Measurements from ENCODE around the gene UTP25. TPM values are rescaled to one million over a fixed set of nuclear protein-coding genes. Genes with fewer than 3 reads are reported as not detected.
A peak's percentile ranks its signal among the peaks of the same experiment; 100 is the strongest.

UTP25 gene
- total RNA-seq, 1 experiment from 2014 or later = 14.3 TPM

DNA sequence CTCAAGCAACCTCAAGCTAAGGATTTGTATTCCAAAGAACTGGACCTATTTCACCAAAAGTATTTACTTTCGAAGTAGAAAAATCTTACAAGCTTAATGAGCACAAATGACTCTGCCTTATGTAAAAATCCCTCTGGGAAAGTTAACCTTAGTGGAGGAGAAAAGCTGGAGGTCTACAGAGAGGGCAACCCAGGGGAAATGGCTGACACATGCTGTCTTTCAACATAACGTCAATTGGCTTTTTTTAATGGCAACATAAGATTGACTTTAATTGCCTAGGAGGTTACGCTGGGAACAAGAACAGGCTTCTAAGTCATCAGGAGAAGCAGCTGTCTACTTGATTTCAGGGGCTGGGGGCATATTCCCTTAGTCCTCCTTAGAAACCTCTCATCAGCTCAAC lies 52.3 kb downstream of the UTP25 start:
- no peaks in the 10 kb centered on the region for H3K9me3 ChIP-seq (ENCODE audit: low read length)
- peak overlapping the region; percentile 58 for H3K27ac ChIP-seq (ENCODE audit: low read length)
- no peak for DNase-seq
- peaks cover 44% of the 10 kb centered on the region for H3K4me1 ChIP-seq (ENCODE audit: insufficient read depth, low read length)
- no peaks in the 10 kb centered on the region for H3K36me3 ChIP-seq (ENCODE audit: low read depth, low read length)
- H3K9ac ChIP-seq (ENCODE audit: low read length) = peak overlapping the region; percentile 10; the same call in 1 of the 2 replicates
- no peaks in the 10 kb centered on the region for H3K9me2 ChIP-seq (replicated peaks; ENCODE audit: low read length)
- no peaks in the 10 kb centered on the region for H3F3A ChIP-seq (ENCODE audit: low read length, unreplicated experiment)
- peak overlapping the region; percentile 61 for H3K4me2 ChIP-seq (ENCODE audit: low read length)
- ATAC-seq = no peak
- H3K79me2 ChIP-seq (ENCODE audit: low read length) = no peaks in the 10 kb centered on the region
- H3K4me3 ChIP-seq (ENCODE audit: low read length) = peak overlapping the region; percentile 36; the same call in 1 of the 2 replicates
- intact Hi-C loops (cut with micrococcal nuclease) = no loop called here
- POLR2A ChIA-PET (ENCODE audit: unreplicated experiment) = no interaction called here
- TF ChIP-seq EZH2phosphoT487 (IDR thresholded peaks at IDR 0.05; ENCODE audit: borderline replicate concordance, low read length) (no peak), EZH2 (IDR thresholded peaks at IDR 0.05; ENCODE audit: low read length, unreplicated experiment) (no peak)
- H3K27me3 ChIP-seq (ENCODE audit: low read length) = no peaks in the 10 kb centered on the region
- no TSS peak for BruUV-seq (replicated peaks)
- CTCF ChIA-PET = interaction anchor here (0.6 to 1.7 kb wide), 6 partner anchors 16 to 1241 kb away, joined by 3 to 8 read pairs (median 3); no protein-coding TSS in a partner anchor
- peak overlapping the region; percentile 1; the same call in 1 of the 2 replicates for H2AFZ ChIP-seq (ENCODE audit: low read length)
- H4K20me1 ChIP-seq (ENCODE audit: low read length) = no peaks in the 10 kb centered on the region

DNA sequence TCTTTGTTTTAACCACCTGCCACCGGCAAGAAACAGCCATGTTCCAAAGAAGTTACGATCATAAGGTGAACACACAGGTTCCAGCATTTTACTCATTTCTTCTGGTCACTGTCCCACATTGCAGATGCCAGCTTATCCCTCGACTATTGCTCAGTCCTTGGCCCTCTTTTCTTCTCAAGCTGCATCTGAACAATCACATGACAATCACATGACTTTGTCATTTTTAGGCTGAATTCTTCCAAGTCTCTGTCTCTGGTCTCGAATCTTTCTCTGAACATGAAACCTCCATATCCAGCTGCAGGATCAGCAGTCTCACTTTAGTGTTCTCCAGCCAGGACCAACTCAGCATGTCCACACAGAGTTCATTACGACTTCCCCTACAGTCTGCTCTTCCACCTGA lies 53.8 kb downstream of the UTP25 start:
- intact Hi-C loops (cut with micrococcal nuclease) = no loop called here
- POLR2A ChIA-PET (ENCODE audit: unreplicated experiment) = no interaction called here

DNA sequence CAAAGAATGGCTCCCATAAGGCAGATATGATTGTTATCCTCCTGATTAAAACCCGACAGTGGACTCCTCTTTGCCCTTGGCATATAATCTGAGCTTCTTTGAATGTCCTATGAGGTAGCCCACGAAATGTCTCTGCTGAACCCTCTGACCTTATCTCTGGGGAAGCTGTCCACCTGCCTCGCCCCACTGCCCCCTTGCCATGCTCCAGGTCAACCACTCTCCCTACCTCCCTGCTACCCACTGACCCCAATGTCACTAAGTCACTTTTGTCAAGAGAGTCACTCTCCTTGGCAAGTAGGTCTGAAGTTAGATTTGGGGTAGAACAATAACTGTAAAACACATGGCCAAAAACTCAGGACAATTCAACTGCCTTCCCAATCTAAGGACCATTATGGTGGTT lies 54.5 kb downstream of the UTP25 start:
- no peaks in the 10 kb centered on the region for H3K9me3 ChIP-seq (ENCODE audit: low read length)
- no peaks in the 10 kb centered on the region for H3K27me3 ChIP-seq (ENCODE audit: low read length)
- no peaks in the 10 kb centered on the region for H4K20me1 ChIP-seq (ENCODE audit: low read length)
- peaks cover 49% of the 10 kb centered on the region for H3K4me1 ChIP-seq (ENCODE audit: insufficient read depth, low read length)
- ATAC-seq (no peak), DNase-seq (peak; percentile 0)
- TF ChIP-seq EZH2phosphoT487 (IDR thresholded peaks at IDR 0.05; ENCODE audit: borderline replicate concordance, low read length) (no peak), EZH2 (IDR thresholded peaks at IDR 0.05; ENCODE audit: low read length, unreplicated experiment) (no peak)
- TF ChIP-seq, protein P1, sequence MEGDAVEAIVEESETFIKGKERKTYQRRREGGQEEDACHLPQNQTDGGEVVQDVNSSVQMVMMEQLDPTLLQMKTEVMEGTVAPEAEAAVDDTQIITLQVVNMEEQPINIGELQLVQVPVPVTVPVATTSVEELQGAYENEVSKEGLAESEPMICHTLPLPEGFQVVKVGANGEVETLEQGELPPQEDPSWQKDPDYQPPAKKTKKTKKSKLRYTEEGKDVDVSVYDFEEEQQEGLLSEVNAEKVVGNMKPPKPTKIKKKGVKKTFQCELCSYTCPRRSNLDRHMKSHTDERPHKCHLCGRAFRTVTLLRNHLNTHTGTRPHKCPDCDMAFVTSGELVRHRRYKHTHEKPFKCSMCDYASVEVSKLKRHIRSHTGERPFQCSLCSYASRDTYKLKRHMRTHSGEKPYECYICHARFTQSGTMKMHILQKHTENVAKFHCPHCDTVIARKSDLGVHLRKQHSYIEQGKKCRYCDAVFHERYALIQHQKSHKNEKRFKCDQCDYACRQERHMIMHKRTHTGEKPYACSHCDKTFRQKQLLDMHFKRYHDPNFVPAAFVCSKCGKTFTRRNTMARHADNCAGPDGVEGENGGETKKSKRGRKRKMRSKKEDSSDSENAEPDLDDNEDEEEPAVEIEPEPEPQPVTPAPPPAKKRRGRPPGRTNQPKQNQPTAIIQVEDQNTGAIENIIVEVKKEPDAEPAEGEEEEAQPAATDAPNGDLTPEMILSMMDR (conservative IDR thresholded peaks at IDR 0.05; ENCODE audit: low read depth, low read length) = no peak
- no peaks in the 10 kb centered on the region for H3K79me2 ChIP-seq (ENCODE audit: low read length)
- H3K27ac ChIP-seq (ENCODE audit: low read length) = no peak overlapping the region
- no peak overlapping the region for H3K4me2 ChIP-seq (ENCODE audit: low read length)
- H3F3A ChIP-seq (ENCODE audit: low read length, unreplicated experiment) = no peaks in the 10 kb centered on the region
- no peaks in the 10 kb centered on the region for H3K36me3 ChIP-seq (ENCODE audit: low read depth, low read length)
- CTCF ChIA-PET = no interaction called here
- intact Hi-C loops (cut with micrococcal nuclease) = no loop called here
- no peaks in the 10 kb centered on the region for H3K9me2 ChIP-seq (replicated peaks; ENCODE audit: low read length)
- H3K4me3 ChIP-seq (ENCODE audit: low read length) = no peak overlapping the region
- no peak overlapping the region for H3K9ac ChIP-seq (ENCODE audit: low read length)
- no peak overlapping the region for H2AFZ ChIP-seq (ENCODE audit: low read length)
- BruUV-seq (replicated peaks) = no TSS peak
- POLR2A ChIA-PET (ENCODE audit: unreplicated experiment) = no interaction called here

More for the DNA sequence above, 53.8 kb downstream of the UTP25 start:
- H2AFZ ChIP-seq (ENCODE audit: low read length) = no peak overlapping the region
- CTCF ChIA-PET = no interaction called here
- no peak overlapping the region for H3K4me2 ChIP-seq (ENCODE audit: low read length)
- H3K4me1 ChIP-seq (ENCODE audit: insufficient read depth, low read length) = peaks cover 54% of the 10 kb centered on the region
- no peaks in the 10 kb centered on the region for H3K9me3 ChIP-seq (ENCODE audit: low read length)
- H3K9ac ChIP-seq (ENCODE audit: low read length) = no peak overlapping the region
- H3K79me2 ChIP-seq (ENCODE audit: low read length) = no peaks in the 10 kb centered on the region
- DNase-seq (no peak), ATAC-seq (no peak)
- TF ChIP-seq EZH2 (IDR thresholded peaks at IDR 0.05; ENCODE audit: low read length, unreplicated experiment) = no peak
- TF ChIP-seq, protein P1 (conservative IDR thresholded peaks at IDR 0.05; ENCODE audit: low read depth, low read length) = no peak
- TF ChIP-seq EZH2phosphoT487 (IDR thresholded peaks at IDR 0.05; ENCODE audit: borderline replicate concordance, low read length) = no peak
- no peak overlapping the region for H3K27ac ChIP-seq (ENCODE audit: low read length)
- H3F3A ChIP-seq (ENCODE audit: low read length, unreplicated experiment) = no peaks in the 10 kb centered on the region
- H3K27me3 ChIP-seq (ENCODE audit: low read length) = no peaks in the 10 kb centered on the region
- H3K9me2 ChIP-seq (replicated peaks; ENCODE audit: low read length) = no peaks in the 10 kb centered on the region
- H3K36me3 ChIP-seq (ENCODE audit: low read depth, low read length) = no peaks in the 10 kb centered on the region
- H4K20me1 ChIP-seq (ENCODE audit: low read length) = no peaks in the 10 kb centered on the region
- BruUV-seq (replicated peaks) = no TSS peak
- no peak overlapping the region for H3K4me3 ChIP-seq (ENCODE audit: low read length)
